Caki2 (cell line): ENCODE data around the gene PHYHIPL. TPM values are rescaled to one million over a fixed set of nuclear protein-coding genes. Genes with fewer than 3 reads are reported as not detected.

Experiments
- DNase-seq: peaks from one replicate; pipeline ENCODE4 v3.0.0-alpha.2; 2015; ENCODE audit warnings: low read depth
- in situ Hi-C: cut with HindIII; loops from 2 replicates; pipeline ENCODE4 v1.10.0; 2016; ENCODE audit warnings: low sequenced_read_pairs, low pct_unique_long_range_greater_than_20kb, mixed read lengths
- total RNA-seq: library from RNA; depleted of rRNA; stranded (reverse); fragments of >200 nt; shearing (Covaris generic); gene quantifications from 2 replicates; pipeline ENCODE4 v1.2.3, GENCODE V29; 2014; ENCODE audit warnings: low replicate concordance; rRNA removed

The PHYHIPL gene
- total RNA-seq = 2.2 TPM in 1 of 2 replicates, not detected in the other

DNA sequence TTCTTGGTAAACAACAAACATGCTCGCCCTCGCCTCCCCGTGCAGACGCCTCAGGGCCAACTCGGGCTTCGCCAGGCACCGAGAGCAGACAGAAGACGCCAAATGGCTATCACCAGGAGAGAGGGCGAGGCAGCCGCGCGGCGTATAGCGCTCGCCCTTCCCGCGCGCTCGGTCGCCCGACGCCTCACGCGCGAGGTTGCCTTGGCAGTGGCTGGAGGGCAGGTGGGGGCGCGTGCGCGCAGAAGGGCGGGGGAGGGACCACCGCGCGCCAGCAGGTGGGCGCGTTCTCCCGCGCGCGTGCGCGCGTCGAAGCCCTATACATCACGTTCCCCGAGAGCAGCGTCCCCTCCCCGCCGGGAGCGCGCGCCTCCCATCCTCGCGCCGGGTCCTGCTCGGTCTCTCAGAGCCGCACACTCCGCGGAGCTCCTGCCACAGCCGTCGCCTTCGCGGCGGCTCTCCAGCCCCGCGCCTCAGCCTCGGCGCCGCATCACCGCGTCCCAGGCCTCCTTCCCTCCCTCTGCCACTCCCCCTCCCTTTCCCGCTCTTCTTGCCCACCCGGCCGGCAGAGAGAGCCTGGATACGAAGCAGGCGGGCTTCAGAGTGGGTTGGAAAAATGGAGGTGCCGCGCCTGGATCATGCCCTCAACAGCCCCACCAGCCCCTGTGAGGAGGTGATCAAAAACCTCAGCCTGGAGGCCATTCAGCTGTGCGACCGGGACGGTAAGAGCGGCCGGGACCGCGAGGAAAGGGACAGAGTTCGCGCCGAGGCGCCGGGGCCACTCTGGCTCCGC is at the start of gene PHYHIPL:
PHYHIPL (plus strand) TSS at position 403 of the 790 bp plus-strand sequence; CDS start at position 614, 211 bp downstream.
- DNase-seq = peak; percentile 53
- in situ Hi-C loops = no loop called here

DNA sequence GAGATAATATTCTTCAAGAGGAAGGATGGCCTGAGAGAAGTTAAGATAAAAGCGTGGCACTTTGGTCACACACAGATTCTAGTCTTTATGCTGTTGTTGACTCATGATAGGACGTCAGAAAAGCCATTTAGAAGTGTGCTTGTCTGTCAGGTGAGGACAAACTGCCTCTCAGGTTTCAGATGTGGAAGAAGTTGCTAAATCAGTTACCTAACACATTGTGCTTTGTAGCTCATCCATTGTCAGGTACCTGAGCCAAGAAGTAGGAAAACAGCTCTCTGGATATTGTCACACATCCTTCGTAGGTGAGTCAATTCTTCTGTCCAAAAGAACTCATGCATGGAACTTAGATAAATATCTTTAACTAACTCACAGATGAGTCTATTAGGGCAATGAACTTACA is 49.5 kb upstream of the PHYHIPL start:
- DNase-seq = peak; percentile 62
- in situ Hi-C loops = no loop called here

DNA sequence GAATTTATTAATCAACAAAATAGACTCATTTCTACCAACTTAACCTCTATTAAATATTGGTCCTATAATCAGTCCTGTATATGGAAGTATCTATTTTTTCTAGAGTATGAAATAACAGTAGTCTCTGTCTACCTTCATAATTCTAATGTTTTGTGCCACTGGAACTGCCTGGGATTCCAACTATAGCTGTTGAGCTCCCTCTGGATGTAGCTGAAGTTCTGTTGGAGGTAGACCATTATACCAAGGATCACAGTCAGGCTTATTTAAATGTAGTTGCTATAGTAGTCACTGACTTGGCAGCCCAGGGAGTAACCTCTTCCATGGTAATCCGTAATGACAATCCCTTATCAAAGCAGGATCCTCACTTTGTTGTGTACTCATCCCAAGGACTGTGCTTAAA is 48.5 kb upstream of the PHYHIPL start:
- in situ Hi-C loops = no loop called here
- no peak for DNase-seq

- DNase-seq = no peak
- in situ Hi-C loops = no loop called here
Measured at GRCh38 chr10:59129867-59130266, 46.6 kb upstream of the PHYHIPL start.

DNA sequence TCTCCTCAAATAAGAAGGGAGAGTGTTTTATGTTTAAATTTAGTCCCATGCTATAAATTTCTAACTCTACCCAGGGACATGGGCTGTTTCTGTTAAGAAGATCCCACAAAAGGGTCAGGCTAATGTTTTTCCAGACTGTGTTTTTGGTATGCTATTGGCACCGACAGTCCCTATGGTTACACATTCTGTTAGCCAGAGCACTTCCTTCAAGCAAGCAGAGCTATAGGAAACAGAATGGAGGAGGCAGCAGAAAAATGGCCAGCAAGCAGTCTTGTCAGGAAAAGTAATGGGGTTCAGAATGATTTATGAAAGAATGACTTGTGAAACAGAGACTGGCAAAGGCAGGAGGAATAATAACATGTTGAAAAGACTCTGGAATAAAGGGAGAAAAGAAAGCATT is 44.8 kb upstream of the PHYHIPL start:
- in situ Hi-C loops = no loop called here

DNA sequence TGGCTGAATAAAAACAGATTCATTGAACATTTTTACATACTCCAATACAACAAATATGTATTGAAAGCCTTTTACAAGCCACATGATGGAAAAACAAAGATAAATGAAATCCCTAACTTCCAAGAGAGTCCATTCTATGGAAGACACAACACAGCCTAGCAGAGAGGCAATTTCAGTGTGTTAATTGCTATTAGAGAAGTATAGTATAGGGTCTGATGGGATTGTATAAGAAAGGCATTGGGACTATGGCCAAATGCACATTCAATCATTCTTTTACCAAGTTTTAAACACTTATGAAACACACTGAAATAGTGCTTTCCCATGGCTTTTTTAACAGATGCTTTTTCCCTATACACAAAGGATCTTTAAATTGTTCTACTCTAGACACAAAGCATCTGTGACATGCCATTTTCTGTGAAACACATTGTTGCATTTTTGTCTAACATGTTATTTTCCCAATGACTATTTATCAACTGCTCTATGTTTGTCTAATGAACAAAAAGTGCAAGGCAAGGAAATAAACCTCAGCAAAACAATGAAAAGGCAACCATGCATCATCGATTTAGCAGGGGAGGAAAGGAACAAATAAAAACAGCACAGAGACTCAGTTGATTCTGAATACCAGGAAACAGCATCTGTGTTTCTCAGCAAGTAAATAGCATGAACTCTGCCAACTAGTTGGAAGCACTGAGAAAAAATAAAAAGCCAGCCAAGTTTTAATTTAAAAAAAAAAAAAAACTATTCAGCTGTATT is 42.4 kb upstream of the PHYHIPL start:
- no peak for DNase-seq
- in situ Hi-C loops = no loop called here

More for the DNA sequence above, 44.8 kb upstream of the PHYHIPL start:
- DNase-seq = no peak

DNA sequence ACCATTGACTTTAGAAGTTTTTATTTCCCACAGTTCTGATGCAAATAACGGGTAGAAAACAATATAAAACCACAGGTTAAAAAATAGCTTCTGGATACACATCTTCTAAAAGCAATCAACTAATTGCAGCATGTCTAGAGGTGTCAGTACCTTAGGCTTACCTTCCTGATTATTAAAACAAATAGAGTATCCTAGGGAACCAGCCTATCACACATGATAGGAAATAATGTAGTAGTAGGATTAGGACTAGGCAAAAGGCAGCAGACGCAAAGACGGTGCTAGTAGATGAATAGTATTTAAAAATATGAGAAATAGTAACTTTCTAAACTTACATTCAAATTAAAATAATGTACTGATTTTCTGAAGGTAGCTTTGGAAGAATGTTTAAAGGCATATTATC is 41.7 kb upstream of the PHYHIPL start:
- no peak for DNase-seq
- in situ Hi-C loops = no loop called here

GRCh38 chr10:59135275-59135674 is 41.2 kb upstream of the PHYHIPL start:
- in situ Hi-C loops = no loop called here
- DNase-seq = peak; percentile 8

DNA sequence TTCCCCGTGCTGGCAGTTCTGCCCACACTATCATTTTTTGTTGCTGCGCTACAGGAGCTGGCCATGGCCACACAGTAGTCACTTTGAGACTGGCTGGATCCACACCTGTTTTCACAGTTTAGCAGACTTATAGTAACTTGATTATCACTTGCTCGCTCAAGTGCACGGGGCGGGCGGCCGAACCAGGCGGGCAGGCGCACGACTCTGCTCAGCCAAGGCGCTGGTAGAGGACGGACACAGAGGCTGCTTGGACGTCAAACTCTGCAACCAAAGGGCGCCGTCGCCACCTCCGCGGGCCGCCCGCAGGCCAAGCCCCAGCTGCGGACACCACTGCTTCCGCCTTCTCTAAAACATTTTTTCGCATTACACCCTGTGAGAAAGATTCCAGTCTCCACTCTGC is 38.4 kb upstream of the PHYHIPL start:
- no peak for DNase-seq
- in situ Hi-C loops = no loop called here

DNA sequence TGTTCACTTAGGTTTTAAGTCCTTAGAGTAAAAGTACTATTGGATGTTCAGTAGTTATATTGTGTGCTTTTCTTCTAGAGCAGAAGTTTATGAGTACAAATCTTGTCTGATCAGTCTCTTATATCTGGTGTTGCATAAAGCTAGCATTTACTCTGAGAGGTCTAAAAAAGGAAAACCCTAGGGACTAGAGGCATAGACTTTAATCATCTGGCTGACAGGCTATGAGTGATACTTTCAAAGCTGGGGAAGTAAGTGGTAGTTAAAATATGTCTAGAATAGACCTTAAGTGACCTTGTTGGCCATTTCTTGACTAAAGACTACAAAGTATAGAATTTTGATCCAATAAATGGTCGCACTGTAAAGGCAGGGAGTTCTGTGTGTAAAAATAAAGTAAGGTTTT is 32.9 kb upstream of the PHYHIPL start:
- DNase-seq = no peak
- in situ Hi-C loops = no loop called here

- no peak for DNase-seq
- in situ Hi-C loops = no loop called here
Measured at GRCh38 chr10:59148701-59149100, 27.7 kb upstream of the PHYHIPL start.

- in situ Hi-C loops = no loop called here
Measured at GRCh38 chr10:59155556-59155955, 20.9 kb upstream of the PHYHIPL start.

GRCh38 chr10:59167512-59167911 is 8.9 kb upstream of the PHYHIPL start:
- no peak for DNase-seq
- in situ Hi-C loops = no loop called here

More at GRCh38 chr10:59155556-59155955, 20.9 kb upstream of the PHYHIPL start:
- no peak for DNase-seq

DNA sequence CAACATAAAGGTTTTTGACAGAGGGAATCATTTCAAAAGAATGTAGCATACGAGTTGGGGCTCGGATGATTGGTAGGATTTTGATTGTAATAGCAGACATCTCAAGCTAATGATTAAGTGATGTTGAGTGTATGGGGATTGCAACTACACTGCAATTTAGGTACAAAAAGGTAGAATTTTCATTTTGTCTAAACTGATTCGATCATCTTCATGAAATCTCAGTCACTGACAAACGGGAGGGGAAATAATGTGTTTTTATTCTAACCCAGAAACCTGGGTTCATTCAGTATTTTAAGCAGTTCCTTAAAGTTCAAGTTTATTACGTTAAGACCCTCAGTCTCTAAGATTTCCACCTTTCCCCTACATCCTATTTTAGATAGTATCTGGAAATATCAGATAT is 3.9 kb upstream of the PHYHIPL start:
- in situ Hi-C loops = no loop called here

GRCh38 chr10:59173414-59173813 is 3.0 kb upstream of the PHYHIPL start:
- in situ Hi-C loops = no loop called here
- DNase-seq = no peak

More for the DNA sequence above, 3.9 kb upstream of the PHYHIPL start:
- no peak for DNase-seq

- in situ Hi-C loops = no loop called here
- no peak for DNase-seq
Measured at GRCh38 chr10:59175538-59176240, 754 bp upstream of the PHYHIPL start.

- peak; percentile 81 for DNase-seq
- in situ Hi-C loops = no loop called here
Measured at GRCh38 chr10:59177031-59177797, 771 bp downstream of the PHYHIPL start.

- in situ Hi-C loops = no loop called here
Measured at GRCh38 chr10:59177836-59178235, 1.4 kb downstream of the PHYHIPL start.

More at GRCh38 chr10:59177836-59178235, 1.4 kb downstream of the PHYHIPL start:
- DNase-seq = no peak
